K562 (cell line): ENCODE measurements around the gene AMIGO3.
"Not testable (repeated sequence)": the region's sequence is repeated elsewhere in the genome, so short reads cannot be mapped to it uniquely, and the experiment has no call there.

Source experiments
- FOSL1 ChIP-seq: fragments of 200-800 bp; sonication (Bioruptor generic); conservative IDR thresholded peaks from 2 replicates; pipeline ENCODE4 v1.6.1; 2016; ENCODE audit warnings: missing genetic modification characterization, missing compliant biosample characterization
- RFX5 ChIP-seq: IDR thresholded peaks from 2 replicates; pipeline ENCODE4 v1.6.1; 2011; ENCODE audit warnings: low read depth, mild to moderate bottlenecking, improper control_type of control experiment, low read length

- TF ChIP-seq RFX5, FOSL1: not testable (repeated sequence)
These were observed 32.1 kb downstream of the AMIGO3 start for GRCh38 chr3:49687424-49687795.
